ENCODE results near the gene ST6GALNAC6.

Gene ST6GALNAC6

DNA sequence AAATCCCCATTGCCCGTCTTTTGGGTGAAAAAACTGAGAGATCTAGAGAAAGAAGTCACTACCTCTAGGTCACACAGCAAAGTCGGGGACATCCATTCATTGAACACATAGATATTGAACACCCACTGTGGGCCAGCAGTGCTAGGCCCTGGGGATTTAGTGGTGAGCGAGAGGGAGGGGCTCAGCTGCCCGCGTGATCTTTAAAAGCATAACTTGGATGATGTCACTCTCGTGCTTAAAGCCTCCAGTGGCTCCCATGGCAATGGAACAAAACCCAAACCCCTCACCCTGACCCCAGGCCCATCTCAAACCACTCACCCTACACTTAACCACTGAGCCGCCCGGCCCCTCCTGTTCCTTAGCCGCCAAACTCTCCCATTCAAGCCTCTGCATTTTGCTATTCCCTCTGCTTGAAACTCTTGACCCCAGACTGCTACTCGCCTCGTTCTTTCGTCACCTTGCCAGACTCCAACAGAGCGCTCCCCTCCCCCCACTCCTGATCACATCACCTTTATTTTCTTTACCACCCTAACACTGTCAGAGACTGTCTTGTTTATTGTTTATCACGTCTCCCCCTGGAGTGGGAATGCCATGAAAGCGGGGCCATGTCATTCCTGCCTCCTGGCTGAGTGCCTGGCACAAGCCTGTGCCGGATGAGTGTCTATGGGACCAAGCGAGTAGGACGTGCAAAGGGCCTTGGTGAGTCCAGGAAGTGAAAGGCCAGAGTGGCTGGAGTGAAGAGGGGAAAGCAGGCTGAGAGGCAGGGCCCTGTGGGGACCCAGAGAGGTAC lies 31.9 kb upstream of the ST6GALNAC6 start:
- no peak for DNase-seq

DNA sequence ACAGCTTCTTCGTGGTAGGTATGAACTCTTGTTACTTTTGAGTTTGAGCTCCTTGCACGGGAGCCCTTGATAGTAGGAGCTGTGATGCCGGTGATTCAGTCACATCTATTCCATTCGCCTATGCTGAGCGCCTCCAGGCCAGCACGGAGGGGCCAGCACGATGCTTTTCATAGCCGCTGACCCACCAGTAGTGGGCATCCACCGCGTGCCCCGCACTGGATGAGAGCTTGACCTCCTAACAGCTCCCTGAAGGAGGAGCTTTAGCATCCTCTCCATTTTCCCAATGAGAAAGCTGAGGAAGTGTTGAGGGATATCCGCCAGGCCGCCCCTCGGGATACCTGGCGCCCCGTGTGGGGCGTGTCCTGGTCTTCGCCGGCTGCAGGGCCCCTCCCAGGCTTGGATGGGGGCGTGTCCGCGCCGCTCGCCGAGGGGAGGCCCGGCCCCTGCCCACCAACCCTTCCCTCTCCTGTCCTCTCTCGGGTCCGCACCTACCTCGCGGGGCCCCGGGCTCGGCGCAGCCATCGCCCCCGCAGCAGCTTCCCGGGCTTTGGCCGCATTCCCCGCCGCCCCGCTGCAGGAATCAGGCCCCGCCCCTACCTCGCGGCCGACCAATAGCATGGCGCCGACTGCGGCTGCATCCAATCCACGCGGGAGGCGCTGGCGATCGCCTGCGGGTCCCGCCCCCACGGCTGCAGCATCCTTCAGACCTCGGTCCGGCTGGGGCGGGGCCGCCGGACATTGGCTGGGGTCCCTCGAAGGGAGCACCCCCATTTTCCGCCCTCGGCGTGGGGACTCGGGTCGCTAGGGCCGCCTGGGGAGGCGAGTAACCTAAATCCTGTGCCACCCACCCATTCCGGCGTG lies 31.1 kb upstream of the ST6GALNAC6 start, which contains the start of gene PIP5KL1:
Gene PIP5KL1 (minus strand): TSS at position 547 of the 861 bp plus-strand sequence. CDS start 25 bp downstream, at position 522.
- DNase-seq, result peak; percentile 88

DNA sequence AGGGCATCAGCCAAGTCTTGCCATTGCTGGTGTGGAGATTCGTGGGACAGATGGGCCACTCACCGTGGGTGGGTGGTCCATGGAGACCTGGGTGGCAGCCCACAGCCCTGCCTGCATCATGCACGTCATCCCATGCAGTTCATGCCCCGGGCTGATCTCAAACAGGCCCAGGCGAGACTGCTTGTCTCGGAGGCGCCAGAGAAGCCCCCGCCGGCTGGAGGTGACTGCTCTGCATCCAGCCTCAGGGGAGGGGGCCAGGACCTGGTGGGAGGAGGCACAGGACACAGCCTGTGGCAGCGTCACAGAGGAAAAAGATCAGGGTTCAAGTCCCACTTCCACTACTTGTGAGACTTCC lies 30.2 kb upstream of the ST6GALNAC6 start:
- DNase-seq, result no peak

DNA sequence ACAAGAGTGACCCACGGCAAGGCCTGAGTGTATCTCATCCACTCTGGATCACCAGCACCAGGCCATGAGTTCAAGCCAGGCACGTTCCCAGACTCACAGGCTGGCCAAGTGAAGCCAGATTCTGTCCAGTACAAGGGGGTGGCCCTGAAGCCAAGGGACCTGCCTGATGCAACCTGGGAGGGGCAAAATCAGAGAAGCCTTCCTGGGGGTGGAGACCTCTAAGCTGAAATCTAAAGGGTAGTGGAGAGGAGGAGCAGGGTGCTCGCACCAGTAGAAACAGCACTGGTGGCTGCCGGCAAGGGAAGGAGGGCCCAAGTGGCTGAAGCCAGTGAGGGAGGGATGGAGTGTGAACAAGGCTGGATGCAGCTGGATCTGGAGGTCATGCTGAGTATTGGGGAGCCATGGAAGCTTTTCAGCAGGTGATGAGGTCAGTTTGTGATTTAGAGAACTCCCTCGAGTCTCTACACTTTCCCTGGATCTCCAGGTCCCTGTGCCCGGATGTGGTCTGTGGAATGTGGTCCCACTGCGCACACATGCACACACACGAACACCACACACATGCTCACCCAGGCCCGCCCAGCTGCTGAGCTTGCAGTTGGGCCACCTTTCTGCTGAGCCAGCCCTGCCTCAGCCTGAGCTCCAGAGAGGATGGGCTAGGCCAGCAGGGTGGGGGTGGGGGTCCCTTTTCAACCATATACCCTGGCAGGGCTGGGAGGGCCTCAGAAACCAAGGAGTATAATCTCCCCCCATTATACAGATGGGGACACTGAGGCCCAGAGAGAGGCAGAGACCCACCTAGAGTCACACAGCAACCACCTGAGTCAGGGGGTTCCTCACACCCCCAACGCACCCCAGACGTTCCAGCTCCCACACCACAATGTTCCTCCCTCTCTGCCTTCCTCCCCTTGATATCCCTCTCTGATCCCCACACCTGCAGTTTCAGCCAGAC lies 29.5 kb upstream of the ST6GALNAC6 start:
- DNase-seq, result no peak

DNA sequence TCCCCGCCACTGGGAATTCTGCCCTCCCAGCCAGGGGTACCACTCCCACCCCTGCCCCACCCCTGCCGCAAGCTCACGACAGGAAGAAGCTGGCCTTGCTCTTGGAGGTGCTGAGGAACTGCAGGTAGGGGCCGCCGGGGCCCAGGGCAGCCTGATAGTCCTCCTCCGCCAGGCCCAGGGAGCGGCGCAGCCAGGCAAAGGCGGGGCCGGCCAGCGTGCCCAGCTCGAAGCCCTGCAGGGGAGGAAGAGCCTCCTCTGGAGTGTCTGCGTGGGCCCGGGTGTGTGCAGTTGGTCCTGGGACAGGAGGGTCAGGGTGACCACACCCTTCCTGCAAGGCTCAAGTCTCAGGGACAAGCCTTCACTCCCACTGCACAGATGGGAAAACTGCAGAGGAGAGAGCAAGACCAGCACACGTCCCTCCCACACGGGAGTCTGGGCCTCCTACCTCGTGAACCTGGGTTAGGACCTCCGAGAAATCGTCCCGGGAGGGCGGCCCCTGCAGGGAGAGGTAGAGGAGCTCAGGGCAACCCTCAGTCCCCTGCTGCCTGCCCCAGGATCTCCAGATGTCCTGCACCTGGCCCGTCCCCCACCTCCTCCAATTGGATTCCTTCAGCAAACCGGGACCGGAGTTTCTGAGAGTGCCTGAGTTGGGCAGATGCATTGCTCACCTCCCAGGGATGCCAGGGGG lies 28.7 kb upstream of the ST6GALNAC6 start:
- DNase-seq, result no peak

DNA sequence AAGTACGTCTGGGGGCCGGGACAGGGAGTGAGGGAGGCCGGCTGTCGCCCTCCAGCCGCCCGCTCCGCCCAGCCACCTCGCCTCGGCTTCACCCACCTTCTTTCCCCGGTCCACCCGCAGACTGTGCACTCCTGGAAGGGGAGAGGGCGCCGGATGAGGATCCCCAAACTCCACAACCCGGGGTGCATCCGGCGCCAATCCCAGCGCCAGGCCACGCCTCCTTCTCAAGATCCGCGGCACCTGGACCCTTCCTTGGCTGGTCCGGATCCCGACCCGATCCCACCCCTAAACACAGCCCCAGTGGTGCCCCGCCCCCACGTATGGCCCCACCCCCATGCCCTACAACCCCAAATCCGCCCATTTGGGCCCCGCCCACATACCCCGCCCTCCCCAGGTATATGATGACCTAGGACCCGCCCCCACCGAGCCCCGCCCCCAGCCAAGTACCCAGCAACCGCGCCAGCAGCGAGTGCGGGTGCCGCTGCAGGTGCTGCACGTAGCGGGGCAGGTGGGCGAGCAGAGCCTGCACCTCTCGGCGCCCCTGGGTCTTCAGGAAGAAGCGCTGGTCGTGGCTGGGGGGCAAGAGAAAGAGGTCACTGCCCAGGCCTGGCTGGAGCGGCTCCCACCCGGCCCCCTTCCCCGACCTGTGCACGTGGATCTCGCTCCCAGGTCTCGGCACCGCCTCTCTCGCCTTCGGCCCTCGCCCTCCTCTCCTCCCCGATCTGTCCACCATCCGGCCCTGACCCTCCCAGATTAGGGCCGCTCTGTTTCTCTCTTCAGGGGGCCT lies 28.0 kb upstream of the ST6GALNAC6 start:
- no peak for DNase-seq

DNA sequence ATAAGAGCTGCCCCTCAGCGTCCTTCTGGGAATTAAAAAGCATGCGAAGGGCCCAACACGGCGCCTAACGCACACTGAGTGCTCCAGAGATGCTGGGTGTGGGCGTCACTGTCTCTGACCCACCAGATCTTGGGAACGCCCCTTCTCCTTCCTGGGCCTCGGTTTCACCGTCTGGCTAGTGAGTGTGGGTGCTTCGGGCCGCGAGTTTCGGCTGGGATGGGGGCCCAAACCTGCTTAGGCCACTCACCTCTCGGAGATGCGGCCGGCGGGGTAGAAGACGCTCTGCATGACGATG lies 27.4 kb upstream of the ST6GALNAC6 start:
- no peak for DNase-seq

DNA sequence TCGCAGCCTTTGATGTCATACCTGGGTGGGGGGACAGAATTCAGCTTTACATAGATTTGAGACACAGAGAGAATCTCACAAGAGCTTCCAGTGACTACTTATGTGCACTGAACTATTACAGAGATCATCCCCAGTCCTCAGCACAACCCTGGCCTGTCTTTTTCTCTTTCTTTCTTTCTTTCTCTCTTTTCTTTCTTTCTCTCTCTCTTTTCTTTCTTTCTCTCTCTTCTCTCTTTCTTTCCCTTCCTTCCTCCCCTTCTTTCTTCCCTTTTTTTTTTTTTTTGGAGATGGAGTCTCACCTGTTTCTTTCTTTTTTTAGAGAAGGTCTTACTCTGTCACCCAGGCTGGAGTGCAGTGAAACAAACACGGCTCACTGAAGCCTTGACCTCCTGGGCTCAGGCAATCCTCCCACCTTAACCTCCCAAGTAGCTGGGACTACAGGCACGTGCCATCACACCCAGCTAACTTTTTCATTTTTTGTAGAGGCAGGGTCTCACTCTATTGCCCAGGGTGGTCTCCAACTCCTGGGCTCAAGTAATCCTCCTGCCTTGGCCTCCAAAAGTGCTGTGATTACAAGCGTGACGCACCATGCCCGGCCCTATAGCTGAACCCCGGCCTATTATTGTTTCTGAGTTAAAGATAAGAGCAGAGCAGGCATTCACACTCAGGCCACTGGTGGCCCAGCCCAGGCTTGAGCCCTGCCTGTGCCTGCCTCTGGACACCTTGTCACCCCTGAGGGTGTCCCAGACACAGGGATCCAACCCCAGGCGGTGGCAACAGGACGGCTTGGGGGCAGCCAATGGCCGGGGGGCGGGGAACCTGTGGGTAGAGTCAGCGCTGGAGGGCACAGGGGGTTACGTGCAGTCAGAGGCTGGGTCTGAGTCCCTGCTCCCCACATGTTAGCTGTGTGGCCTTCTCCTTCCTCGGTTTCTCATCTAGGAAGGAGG lies 26.8 kb upstream of the ST6GALNAC6 start:
- no peak for DNase-seq

DNA sequence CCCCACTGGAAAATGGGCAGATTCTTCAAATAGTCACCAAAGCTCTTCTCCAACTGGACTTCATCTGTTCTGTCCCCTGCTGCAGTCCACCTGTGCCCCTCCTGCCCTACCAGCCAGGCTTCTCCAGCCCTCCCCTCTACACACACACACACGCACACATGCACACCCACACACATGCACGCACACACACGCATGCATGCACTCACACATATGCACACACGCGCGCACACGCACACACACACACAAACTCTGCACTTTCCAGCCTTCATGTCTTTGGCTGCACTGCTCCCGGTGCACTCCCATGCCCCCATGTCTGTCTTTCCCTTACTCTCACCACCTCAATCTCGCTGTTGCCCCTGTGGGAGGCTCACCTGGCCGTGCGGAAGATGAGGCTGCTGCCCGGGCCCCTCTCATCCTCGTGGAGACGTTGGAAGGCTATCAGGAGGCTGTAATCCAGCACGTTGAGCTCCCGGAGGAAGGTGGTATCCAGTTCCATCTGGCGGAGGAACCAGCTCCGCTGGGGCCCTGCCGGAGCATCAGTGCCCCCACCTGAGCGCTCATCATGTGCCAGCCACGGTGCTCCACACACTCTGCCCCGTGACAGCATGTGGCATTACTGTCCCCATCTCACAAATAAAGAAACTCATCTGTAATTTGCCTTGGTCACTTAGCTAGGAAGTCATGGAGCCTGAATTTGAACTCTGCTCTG lies 25.5 kb upstream of the ST6GALNAC6 start:
- no peak for DNase-seq

DNA sequence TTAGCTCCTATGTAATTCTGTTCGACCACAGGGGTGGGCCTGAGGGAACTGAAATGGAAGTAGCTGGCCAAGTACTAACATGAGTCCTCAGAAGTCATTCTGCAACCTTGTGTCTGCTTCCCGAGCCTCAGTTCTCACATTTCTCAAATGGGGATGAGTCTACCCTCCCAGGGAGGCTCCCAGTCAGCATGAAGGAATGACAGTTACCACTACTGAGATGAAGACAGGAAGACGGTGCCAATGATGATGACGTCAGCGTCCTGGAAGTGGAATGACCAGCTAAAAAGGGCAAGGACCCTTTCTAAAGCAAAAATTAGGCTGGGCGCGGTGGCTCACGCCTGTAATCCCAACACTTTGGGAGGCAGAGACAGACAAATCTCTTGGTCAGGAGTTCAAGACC lies 24.4 kb upstream of the ST6GALNAC6 start:
- no peak for DNase-seq

DNA sequence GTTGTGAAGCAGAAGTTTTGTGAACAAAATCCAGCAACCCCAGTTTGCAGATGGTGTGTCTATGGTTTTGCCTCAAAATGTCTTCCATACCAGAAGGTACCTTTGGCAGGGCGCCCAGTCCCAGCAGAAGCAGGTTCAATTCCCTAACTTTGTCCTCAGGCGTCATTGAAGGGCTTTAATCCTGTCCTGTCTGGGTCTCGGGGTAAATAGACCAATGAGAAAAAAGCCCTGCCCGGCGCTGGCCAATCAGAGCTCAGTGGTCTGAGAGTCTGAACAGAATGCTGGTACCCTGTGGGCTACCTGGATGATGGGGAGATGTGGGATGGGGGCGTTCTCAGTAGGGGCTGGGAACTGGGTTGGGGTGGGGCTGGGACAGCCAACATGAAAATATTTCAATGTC lies 23.6 kb upstream of the ST6GALNAC6 start:
- no peak for DNase-seq

DNA sequence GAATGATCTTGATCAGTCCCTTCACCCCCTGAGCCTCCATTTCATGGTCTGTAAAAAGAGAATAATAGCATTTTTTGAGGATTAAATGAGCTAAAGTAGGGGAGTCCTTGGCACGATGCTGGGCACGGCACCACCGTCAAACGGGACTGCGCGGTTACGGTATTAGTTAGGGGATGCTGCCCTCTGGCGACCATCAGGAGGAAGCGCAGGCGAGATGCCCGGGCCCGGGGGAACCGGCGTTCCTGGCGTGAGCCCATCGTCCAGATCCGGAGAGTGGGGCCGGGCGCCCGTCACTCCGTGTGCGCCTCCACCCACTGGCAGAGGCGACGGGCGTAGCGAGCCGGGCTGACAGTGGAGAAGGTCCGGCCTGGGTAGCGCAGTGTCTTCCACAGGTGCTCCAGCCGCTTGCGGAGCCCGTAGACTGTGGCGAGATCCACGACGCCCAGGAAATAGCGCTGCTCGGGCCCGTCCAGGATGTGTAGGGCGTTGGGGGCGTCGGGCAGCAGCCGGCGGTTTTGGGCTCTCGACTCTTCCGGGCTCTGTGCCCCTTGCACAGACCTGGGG lies 22.2 kb upstream of the ST6GALNAC6 start:
- no peak for DNase-seq

DNA sequence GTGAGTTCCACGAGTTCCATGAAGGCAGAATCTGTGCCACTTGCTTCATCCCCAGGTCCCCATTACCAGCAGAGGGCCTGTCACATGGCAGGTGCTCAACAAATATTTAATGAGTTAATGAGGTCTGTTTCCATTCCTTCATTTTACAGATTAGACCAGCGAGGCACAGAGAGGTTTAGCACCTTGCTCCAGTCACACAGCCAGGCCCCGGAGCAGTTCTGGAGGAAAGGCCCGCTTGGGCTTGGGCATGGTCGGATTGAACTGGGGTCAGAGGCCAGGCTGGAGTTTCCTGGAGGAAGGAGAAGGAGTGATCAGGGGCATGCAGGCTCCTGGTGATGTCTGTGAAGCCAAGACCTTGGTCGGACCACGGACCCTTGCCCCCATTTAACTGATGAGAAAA lies 21.4 kb upstream of the ST6GALNAC6 start:
- DNase-seq, result no peak

DNA sequence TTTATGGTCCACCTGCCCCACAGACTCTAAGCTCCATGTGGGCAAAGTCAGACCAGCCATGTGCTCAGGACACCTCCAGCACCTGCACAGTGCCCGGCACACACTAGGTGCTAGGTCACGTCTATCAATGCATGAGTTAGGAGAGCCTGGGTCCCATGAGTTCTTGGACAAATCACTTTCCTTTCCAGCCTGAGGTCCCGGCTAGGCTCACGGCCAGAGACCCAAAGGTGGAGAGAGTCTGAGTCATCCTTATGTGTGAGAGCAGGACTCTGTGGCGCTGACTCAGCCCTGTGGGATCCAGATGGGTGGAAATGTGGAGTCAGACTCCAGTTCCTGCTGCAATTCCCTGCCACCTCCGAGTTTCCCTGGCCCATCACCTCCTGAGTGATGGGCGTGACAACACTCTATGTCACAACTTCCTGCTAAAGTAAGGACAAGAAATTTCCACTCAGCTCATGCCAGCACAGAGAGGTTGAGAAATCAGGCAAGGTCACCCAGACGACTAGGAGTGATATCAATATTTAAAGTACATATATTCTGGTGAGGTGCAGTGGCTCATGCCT lies 19.9 kb upstream of the ST6GALNAC6 start:
- peak; percentile 72 for DNase-seq

DNA sequence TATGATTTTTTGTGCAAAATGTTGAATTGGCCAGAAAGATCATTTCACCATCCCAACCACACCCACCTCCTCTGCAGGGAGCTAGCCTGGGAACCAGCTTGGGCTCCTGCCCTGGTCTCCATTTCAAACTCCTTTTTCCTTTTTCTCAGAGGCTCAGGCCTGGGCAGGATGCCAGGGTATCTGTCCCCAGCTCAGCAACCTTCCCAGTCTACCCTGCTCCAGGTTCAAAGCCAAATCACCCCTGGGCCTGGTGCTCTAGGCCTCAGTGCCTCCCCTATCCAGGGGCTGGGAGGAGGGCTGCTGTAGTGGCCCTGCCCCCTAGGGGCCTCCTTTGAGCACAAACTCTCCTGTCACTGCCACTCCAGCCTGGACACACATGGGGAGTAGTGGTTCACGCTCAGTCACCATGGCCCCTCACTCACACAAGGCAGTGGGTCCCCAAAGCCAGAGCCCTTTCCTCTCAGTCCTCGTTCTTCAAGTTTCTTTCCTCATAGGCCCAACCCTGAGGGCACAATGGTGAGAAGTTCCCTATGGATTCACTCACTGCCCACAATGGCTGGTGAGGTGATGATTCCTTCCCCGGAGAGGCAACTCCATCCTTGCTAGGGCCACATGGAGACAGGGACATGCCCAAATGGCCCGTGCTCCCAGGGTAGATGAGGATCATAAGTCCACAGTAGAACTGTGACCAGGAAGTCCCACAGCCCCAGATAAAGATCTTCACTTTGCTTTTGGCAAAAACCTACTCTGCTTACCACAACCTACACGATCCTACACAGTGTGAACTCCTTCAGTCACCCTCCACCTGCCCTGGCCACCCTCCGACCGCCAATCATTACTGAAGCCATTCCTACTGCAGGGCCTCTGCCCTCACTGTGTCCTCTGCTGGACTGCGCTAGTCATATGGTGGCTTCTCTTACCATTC lies 19.0 kb upstream of the ST6GALNAC6 start:
- DNase-seq, result no peak

DNA sequence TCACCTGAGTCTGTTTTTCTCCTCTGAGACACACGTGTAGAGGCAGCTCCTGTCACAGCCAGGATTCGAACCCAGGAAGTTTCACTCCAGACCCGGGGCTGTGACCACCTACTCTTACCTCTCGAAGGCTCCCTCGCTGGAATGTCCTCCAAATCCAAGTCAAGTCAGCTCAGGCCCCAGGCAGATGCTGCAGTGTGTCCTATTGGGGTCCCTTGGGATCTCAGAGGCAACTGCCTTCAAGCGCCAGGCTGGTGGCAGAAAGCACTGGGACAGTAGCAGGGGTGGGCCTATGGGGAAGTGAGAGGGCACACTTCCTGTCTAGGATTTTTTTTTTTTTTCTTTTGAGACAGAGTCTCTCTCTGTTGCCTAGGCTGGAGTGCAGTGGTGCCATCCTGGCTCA lies 18.2 kb upstream of the ST6GALNAC6 start:
- no peak for DNase-seq

DNA sequence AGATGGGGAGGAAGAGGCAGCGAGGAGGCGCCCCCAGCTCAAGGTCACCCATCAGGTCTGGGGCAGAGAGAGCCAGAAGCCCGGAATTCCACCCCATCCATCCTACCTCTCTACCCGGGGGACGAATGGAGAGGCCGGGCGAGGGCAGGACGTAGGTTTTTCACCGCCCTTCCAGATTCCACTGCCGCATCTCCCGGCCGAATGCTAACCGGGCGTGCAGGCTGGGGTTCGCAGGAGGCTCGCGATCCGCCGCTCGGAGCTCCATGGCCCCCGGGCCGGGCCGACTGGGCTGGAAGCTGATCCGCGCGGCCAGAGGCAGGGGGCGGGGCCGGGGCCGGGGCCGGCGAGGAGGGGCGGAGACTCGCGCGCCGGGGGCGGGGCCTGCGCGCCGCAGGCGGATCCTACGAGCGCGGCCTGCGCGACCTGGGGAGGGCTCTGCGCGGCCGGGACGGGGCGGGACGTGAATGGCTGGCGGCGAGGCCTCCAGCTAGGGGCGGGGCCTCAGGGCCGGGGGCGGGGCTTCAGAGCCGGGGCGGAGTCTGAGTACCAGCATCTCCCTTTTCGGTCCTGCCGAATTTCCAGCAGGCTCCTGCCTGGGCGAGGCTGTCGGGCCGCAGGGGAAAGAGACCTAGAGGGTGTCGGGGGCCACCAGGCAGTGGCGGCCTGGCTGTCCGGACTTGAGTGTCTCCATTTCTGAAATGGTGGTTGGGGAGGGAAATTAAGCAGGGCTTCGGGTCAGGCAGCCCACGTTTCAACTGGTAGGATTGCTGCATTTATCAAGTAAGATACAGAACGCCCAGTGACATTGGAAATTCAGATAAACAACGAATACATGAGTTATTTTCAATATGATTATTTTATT lies 17.5 kb upstream of the ST6GALNAC6 start, which contains the start of gene ST6GALNAC4:
Gene ST6GALNAC4 (minus strand): TSS at position 322 of the 862 bp plus-strand sequence. CDS start 622 bp downstream, outside the sequence.
- peak; percentile 96 for DNase-seq
